ENCODE measurements around the gene C16orf82.

Gene C16orf82

DNA sequence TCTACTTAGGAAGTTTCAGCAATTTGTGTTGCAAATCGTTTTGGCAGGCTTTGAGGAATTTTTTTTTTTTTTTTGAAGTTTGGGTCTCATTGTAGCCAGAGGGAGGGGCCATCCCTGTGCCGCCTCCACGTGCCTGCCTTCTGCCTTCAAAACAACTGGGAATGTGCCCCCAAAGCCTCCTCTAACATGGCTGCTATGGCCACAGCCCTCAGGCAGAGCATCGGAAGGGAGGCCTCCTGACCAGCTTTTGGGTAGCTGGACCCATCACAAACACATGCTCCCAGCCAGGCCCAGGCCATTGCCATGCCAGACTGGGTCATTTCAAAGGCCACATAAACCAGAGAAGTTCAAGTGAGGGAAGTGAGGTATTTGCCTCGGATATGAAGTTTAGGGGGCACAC lies 21.5 kb downstream of the C16orf82 start:
- DNase-seq (ENCODE audit: low spot score), result no peak
- TF ChIP-seq, protein P1, sequence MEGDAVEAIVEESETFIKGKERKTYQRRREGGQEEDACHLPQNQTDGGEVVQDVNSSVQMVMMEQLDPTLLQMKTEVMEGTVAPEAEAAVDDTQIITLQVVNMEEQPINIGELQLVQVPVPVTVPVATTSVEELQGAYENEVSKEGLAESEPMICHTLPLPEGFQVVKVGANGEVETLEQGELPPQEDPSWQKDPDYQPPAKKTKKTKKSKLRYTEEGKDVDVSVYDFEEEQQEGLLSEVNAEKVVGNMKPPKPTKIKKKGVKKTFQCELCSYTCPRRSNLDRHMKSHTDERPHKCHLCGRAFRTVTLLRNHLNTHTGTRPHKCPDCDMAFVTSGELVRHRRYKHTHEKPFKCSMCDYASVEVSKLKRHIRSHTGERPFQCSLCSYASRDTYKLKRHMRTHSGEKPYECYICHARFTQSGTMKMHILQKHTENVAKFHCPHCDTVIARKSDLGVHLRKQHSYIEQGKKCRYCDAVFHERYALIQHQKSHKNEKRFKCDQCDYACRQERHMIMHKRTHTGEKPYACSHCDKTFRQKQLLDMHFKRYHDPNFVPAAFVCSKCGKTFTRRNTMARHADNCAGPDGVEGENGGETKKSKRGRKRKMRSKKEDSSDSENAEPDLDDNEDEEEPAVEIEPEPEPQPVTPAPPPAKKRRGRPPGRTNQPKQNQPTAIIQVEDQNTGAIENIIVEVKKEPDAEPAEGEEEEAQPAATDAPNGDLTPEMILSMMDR (IDR thresholded peaks at IDR 0.05; ENCODE audit: extremely low read depth, missing control alignments), result no peak

DNA sequence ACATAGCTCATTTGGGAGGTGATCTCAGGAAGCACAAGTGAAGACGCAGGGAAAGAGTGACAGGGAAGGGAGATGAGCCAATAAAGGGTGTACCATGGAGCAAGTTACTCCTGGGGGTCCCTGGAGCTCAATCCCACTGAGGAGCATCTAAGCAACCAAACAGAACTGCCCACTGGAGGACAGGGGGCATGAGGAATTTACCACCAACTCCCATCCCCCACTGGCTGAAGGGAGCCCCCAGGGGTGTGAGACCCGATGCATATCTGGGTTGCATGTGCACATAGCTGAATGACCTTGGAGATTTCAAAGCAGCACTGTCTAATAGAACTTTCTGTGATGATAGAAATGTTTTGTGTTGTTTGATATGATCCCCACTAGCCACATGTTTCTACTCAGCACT lies 29.6 kb downstream of the C16orf82 start:
- TF ChIP-seq, protein P1 (IDR thresholded peaks at IDR 0.05; ENCODE audit: extremely low read depth, missing control alignments), result no peak
- no peak for DNase-seq (ENCODE audit: low spot score)

- DNase-seq (ENCODE audit: low spot score), result no peak
- TF ChIP-seq, protein P1 (IDR thresholded peaks at IDR 0.05; ENCODE audit: extremely low read depth, missing control alignments), result no peak
Observed at GRCh38 chr16:27097800-27098230, 31.1 kb downstream of the C16orf82 start.

DNA sequence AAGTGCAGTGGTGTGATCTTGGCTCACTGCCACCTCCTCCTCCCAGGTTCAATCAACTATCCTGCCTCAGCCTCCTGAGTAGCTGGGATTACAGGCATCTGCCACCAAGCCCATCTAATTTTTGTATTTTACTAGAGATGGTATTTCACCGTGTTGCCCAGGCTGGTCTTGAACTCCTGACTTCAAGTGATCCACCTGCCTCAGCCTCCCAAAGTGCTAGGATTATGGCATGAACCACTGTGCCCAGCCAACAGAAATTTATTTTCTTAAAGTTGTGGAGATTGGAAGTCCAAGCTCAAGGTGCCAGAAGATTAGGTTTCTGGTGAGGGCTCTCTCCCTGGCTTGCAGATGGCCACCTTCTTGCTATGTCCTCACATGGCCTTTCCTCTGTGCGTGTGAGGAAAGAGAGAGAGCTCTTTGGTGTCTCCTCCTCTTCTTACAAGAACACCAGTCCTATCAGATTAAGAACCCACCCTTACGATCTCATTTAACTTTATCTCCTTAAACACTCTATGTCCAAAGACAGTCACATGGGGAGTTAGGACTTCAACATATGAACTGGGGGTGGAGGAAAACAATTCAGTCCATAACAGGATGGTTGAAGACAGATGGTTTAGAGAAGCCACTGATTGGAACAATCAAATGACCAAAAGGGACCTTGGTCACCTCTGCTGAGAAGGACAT lies 31.8 kb downstream of the C16orf82 start:
- TF ChIP-seq, protein P1 (IDR thresholded peaks at IDR 0.05; ENCODE audit: extremely low read depth, missing control alignments), result no peak
- DNase-seq (ENCODE audit: low spot score), result no peak

DNA sequence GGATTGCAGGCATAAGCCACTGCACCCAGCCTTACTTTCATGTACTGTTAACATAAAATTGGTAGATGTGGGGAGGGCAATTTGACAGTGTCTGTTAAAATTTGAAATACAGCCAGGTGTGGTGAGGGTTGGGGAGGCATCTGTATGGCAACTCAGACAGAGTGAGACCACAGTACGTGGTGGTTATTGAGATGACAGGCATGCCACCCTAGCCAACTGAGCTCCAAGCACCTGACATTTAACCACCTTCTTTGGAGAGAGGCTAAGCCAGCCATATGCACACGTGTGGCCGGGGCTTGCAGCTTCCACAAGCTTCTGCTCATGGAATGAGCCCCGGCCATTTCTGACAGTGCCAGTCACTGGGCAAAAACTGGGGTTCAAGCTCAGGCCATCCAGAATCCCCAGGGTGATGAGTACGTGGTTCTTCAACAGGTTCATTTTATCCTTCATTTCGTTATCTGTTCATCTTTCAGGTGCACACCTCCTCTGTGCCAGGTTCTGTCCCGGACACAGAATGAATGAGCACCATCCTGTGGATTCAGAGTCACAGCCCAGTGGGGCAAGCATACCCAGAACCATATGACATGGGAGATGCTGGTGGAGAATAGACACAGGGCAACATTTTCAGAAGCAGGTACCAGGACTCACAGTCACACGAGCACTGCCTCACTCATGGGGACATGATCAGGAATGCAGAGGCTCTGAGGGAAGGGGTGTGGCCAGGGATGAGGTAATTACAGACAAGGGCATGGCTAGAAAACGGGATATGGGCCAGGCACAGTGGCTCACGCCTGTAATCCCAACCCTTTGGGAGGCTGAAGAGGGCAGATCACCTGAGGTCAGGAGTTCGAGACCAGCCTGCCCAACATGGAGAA lies 36.2 kb downstream of the C16orf82 start:
- TF ChIP-seq, protein P1 (IDR thresholded peaks at IDR 0.05; ENCODE audit: extremely low read depth, missing control alignments), result no peak

DNA sequence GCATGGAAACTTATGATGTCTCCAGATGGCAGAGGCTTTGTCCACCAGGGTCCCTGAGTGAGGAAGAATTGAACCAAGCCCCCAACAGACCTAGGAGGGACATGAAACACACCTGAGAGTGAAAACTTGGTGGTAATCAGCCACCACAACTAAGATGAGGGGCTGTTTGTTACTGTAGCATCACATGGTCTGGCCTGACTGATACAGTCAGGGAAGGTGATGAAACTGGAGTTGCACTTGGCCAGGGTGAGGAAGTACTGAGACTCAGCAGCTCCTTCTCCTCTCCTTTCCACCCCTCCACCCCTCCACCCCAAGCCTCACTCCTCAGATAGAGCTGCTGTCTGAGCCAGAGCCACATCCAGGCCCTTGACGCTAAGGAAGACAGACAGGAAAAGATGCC lies 37.2 kb downstream of the C16orf82 start:
- DNase-seq (ENCODE audit: low spot score), result no peak
- TF ChIP-seq, protein P1 (IDR thresholded peaks at IDR 0.05; ENCODE audit: extremely low read depth, missing control alignments), result no peak

More for the DNA sequence above, 36.2 kb downstream of the C16orf82 start:
- DNase-seq (ENCODE audit: low spot score), result no peak

DNA sequence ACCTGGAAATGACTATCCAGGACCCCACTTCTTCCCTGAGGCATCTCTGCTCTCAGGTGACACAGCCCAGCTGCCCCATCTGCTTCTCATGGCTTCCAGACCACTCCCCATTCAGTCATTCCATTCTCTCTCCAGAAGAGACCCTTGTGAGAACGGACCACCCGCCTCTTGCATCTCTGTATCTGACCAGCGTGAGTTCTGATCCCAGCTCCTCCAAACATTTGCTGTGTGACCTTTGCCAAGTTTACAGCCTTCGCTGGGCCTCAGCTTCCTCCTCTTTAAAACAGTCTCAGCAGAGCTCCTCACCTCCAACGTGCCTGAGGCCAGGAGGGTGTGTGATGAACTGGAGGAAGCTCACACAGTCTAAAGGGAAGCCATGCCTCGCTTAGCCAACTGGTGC lies 39.6 kb downstream of the C16orf82 start:
- no peak for DNase-seq (ENCODE audit: low spot score)
- TF ChIP-seq, protein P1 (IDR thresholded peaks at IDR 0.05; ENCODE audit: extremely low read depth, missing control alignments), result no peak

All from GM20000 (cell line).